IPS-NIHi11 (cell line): Measurements from ENCODE around the gene MT1HL1.

Source experiments
- DNase-seq: peaks from one replicate; pipeline ENCODE4 v3.0.0; 2012; ENCODE audit warnings: mixed read lengths, low spot score

MT1HL1 gene

DNA sequence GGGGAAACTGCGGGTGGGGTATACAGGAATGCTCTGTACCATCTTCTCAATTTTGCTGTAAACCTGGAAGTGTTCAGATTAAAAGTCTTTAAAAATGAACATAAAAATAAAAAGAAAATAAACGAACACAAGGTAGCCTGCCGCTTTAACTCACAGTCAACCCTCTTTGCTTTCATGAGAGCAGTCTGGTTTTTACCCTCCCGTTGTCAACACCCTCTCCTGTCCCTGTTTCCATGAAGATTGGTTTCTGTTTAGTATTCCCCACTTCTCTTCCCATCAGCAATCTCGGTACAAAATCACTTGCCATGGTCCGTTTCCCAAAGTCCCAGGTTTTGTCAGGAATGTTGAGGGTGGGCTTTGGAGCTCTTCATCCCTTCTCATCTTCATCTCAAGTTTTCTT lies 28.8 kb downstream of the MT1HL1 start:
- no peak for DNase-seq

GRCh38 chr1:236974025-236974424 lies 30.2 kb downstream of the MT1HL1 start:
- peak; percentile 37 for DNase-seq

DNA sequence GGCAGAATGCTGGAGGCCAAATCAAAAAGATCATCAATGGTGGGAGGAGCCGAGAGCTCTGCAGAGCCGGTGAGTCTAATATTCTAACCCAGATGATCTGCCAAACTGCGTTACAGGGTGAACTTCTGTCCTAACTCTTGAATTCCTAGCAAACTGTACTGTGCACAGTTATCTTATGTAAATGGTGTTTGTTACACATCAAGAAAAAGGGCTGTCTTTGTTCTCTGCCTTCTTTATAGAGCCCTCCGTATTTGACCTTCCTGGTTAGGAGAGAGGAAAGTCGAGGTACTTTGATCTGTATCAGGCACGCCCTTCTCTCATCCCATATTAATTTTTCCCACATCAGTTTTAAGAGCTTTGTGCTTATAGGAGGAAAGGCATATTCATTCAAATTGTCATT lies 37.6 kb downstream of the MT1HL1 start:
- no peak for DNase-seq

DNA sequence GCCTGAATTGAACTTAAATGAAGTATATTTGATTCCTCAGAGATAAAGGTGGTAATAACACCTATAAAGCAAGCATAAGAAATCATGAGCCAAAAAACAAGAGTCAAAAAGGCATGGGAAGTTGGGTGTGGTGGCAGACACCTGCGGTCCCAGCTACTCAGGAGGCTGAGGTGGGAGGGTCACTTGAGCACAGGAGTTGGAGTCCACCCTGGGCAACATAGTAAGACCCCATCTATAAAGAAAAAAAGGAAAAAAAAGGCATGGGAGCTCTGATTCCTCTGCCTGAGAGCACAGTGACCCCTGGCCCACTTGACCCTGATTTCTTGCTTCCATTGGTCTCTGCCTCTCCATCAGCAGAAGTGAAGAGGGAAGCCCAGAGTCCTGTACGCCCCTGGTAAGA lies 40.3 kb downstream of the MT1HL1 start:
- no peak for DNase-seq

- no peak for DNase-seq
Measured at GRCh38 chr1:236959112-236959511, 45.1 kb downstream of the MT1HL1 start.

DNA sequence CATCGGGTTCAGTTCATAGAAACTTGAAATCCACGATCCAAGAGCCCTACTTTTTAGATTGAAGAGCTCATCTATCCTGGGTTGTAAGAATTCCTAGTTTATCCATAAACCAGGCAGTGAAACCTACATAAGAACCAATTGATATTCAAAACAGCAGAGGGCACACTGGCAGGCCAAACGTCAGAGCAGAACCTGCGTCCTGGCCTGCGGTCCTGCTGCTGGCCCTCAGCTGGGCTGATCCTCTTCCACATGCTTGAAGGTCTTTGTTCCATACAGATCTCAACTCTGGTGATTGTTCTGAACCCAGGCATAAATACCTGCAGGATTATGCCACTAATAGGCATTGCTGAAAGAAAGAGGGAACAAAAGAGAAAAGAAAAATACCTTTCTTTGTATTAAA lies 47.0 kb downstream of the MT1HL1 start:
- DNase-seq = no peak
